ENCODE measurements around the gene KIAA1328.

The KIAA1328 gene

GRCh38 chr18:36819621-36820020 lies 9.3 kb upstream of the KIAA1328 start:
- no peak overlapping the region for H3K4me3 ChIP-seq (ENCODE audit: low read length)
- DNase-seq (ENCODE audit: low read depth): no peak
- no peak for TF ChIP-seq CTCF (IDR thresholded peaks at IDR 0.05; ENCODE audit: insufficient read depth, low read depth, low read length, missing control alignments)

- no peak for TF ChIP-seq CTCF (IDR thresholded peaks at IDR 0.05; ENCODE audit: insufficient read depth, low read depth, low read length, missing control alignments)
- no peak overlapping the region for H3K4me3 ChIP-seq (ENCODE audit: low read length)
- no peak for DNase-seq (ENCODE audit: low read depth)
Measured at GRCh38 chr18:36821681-36822080, 7.2 kb upstream of the KIAA1328 start.

- TF ChIP-seq CTCF (IDR thresholded peaks at IDR 0.05; ENCODE audit: insufficient read depth, low read depth, low read length, missing control alignments): no peak
- no peak for DNase-seq (ENCODE audit: low read depth)
- no peak overlapping the region for H3K4me3 ChIP-seq (ENCODE audit: low read length)
Measured at GRCh38 chr18:36825526-36825925, 3.4 kb upstream of the KIAA1328 start.

GRCh38 chr18:36826556-36826955 lies 2.4 kb upstream of the KIAA1328 start:
- H3K4me3 ChIP-seq (ENCODE audit: low read length): no peak overlapping the region
- DNase-seq (ENCODE audit: low read depth): no peak
- no peak for TF ChIP-seq CTCF (IDR thresholded peaks at IDR 0.05; ENCODE audit: insufficient read depth, low read depth, low read length, missing control alignments)

GRCh38 chr18:36828157-36828629 lies 734 bp upstream of the KIAA1328 start:
- no peak for TF ChIP-seq CTCF (IDR thresholded peaks at IDR 0.05; ENCODE audit: insufficient read depth, low read depth, low read length, missing control alignments)
- DNase-seq (ENCODE audit: low read depth): peak; percentile 60
- peak overlapping the region; percentile 91 for H3K4me3 ChIP-seq (ENCODE audit: low read length)

GRCh38 chr18:36829362-36830157 lies 633 bp downstream of the KIAA1328 start:
- peak overlapping the region; percentile 91 for H3K4me3 ChIP-seq (ENCODE audit: low read length)
- DNase-seq (ENCODE audit: low read depth): peak; percentile 35
- TF ChIP-seq CTCF (IDR thresholded peaks at IDR 0.05; ENCODE audit: insufficient read depth, low read depth, low read length, missing control alignments): no peak

GRCh38 chr18:36830158-36830495 lies 1.2 kb downstream of the KIAA1328 start:
- H3K4me3 ChIP-seq (ENCODE audit: low read length): peak overlapping the region; percentile 91
- TF ChIP-seq CTCF (IDR thresholded peaks at IDR 0.05; ENCODE audit: insufficient read depth, low read depth, low read length, missing control alignments): no peak
- no peak for DNase-seq (ENCODE audit: low read depth)
